Brain microvascular endothelial cell (primary cell): ENCODE measurements around the gene OSBPL2.

Experiments used
- DNase-seq: peaks from one replicate; pipeline ENCODE4 v3.0.0-alpha.2; 2020
- H3K27ac ChIP-seq: fragments of 250-450 bp; sonication (Bioruptor Pico); 2 replicates; pipeline ENCODE4 v1.5.1; 2020; ENCODE audit warnings: mild to moderate bottlenecking, moderate library complexity
- H3K27me3 ChIP-seq: fragments of 250-450 bp; sonication (Bioruptor Pico); replicated peaks from 2 replicates; pipeline ENCODE4 v1.5.1; 2020; ENCODE audit warnings: mild to moderate bottlenecking
- H3K36me3 ChIP-seq: fragments of 250-450 bp; sonication (Bioruptor Pico); replicated peaks from 2 replicates; pipeline ENCODE4 v1.5.1; 2020; ENCODE audit warnings: mild to moderate bottlenecking
- H3K4me3 ChIP-seq: 2 replicates; pipeline ENCODE4 v1.5.1; 2011; ENCODE audit warnings: low read depth, mild to moderate bottlenecking, control low read depth, low read length, moderate library complexity
- CTCF ChIP-seq: IDR thresholded peaks from 2 replicates; pipeline ENCODE4 v1.5.1; 2011; ENCODE audit warnings: low read depth, mild to moderate bottlenecking, moderate library complexity, low read length, control low read depth, inconsistent platforms; ENCODE audit errors: missing control alignments
- in situ Hi-C: cut with HindIII; loops from 2 replicates; pipeline ENCODE4 v1.10.0; 2017; ENCODE audit warnings: low sequenced_read_pairs, low pct_ligation_motif_present

Gene OSBPL2

GRCh38 chr20:62235001-62235776, 3.1 kb upstream of the OSBPL2 start:
- H3K27ac ChIP-seq: no peak overlapping the region
- DNase-seq: no peak
- no peaks in the 10 kb centered on the region for H3K36me3 ChIP-seq
- no peak overlapping the region for H3K4me3 ChIP-seq
- no peak for TF ChIP-seq CTCF
- H3K27me3 ChIP-seq: no peaks in the 10 kb centered on the region
- in situ Hi-C loops: no loop called here

GRCh38 chr20:62235777-62236157, 2.6 kb upstream of the OSBPL2 start:
- in situ Hi-C loops: no loop called here
- Histone ChIP-seq H3K36me3 (no peaks in the 10 kb centered on the region), H3K4me3 (no peak overlapping the region), H3K27me3 (no peaks in the 10 kb centered on the region), H3K27ac (no peak overlapping the region)
- no peak for TF ChIP-seq CTCF
- DNase-seq: no peak

GRCh38 chr20:62236200-62236599, 2.1 kb upstream of the OSBPL2 start:
- no peak overlapping the region for H3K4me3 ChIP-seq
- no peak for TF ChIP-seq CTCF
- no peak for DNase-seq

GRCh38 chr20:62236766-62237513, 1.4 kb upstream of the OSBPL2 start:
- no peak for TF ChIP-seq CTCF
- H3K27ac ChIP-seq: no peak overlapping the region
- H3K4me3 ChIP-seq: no peak overlapping the region
- H3K27me3 ChIP-seq: no peaks in the 10 kb centered on the region
- H3K36me3 ChIP-seq: no peaks in the 10 kb centered on the region
- DNase-seq: no peak
- in situ Hi-C loops: no loop called here

More at GRCh38 chr20:62236200-62236599, 2.1 kb upstream of the OSBPL2 start:
- no peaks in the 10 kb centered on the region for H3K36me3 ChIP-seq
- H3K27me3 ChIP-seq: no peaks in the 10 kb centered on the region
- in situ Hi-C loops: no loop called here
- no peak overlapping the region for H3K27ac ChIP-seq

- H3K27ac ChIP-seq: no peak overlapping the region
- no peak for TF ChIP-seq CTCF
- H3K36me3 ChIP-seq: peaks cover 2% of the 10 kb centered on the region
- in situ Hi-C loops: no loop called here
- DNase-seq: no peak
- H3K27me3 ChIP-seq: no peaks in the 10 kb centered on the region
- no peak overlapping the region for H3K4me3 ChIP-seq
These were observed 864 bp upstream of the OSBPL2 start for GRCh38 chr20:62237514-62237800.
